Right lobe of liver (tissue), 6 donors: ENCODE measurements around the gene B4GALT6. TPM values are rescaled to one million over a fixed set of nuclear protein-coding genes. Genes with fewer than 3 reads are reported as not detected.

ENCODE experiments used
- ATAC-seq, 4 donors: fragments of 200-7000 bp; cut with Tn5 transposase; one replicate each; pipeline ENCODE4 v1.9.1; 2020; ENCODE audit warnings: mild to moderate bottlenecking in 4 of 4, moderate library complexity in 4 of 4
- DNase-seq, 3 donors: peaks; one replicate each; pipeline ENCODE4 v3.0.0-alpha.2; 2020
- H3K27ac ChIP-seq, 3 donors: fragments of 200-600 bp; one replicate each; pipeline ENCODE4 v1.8.0; 2022
- H3K27me3 ChIP-seq, 2 donors: fragments of 200-600 bp; one replicate each; pipeline ENCODE4 v1.8.0; 2022
- H3K36me3 ChIP-seq, 4 donors: fragments of 200-600 bp; sonication (generic) in 1 of 4; one replicate each; pipeline versions ENCODE4 v1.5.1 to v1.8.0; 2017 to 2022; ENCODE audit warnings: control low read depth in 1 of 4
- H3K4me1 ChIP-seq, 4 donors: fragments of 200-600 bp; sonication (generic) in 1 of 4; one replicate each; pipeline versions ENCODE4 v1.5.1 to v1.8.0; 2017 to 2022; ENCODE audit warnings: control low read depth in 1 of 4
- H3K4me3 ChIP-seq, 3 donors: fragments of 200-600 bp; one replicate each; pipeline ENCODE4 v1.8.0; 2022
- H3K9me3 ChIP-seq, 4 donors: fragments of 200-600 bp; sonication (generic) in 1 of 4; one replicate each; pipeline versions ENCODE4 v1.5.1 to v1.8.0; 2017 to 2022; ENCODE audit warnings: control low read depth in 1 of 4
- POLR2A ChIP-seq: fragments of 450-650 bp; IDR thresholded peaks from one replicate; pipeline ENCODE4 v1.6.1; 2017; ENCODE audit warnings: antibody characterized with exemption, mild to moderate bottlenecking
- WGBS: methylation state at CpG from one replicate; pipeline ENCODE4 v1.1.6; 2018; ENCODE audit warnings: low coverage, low lambda C conversion rate; ENCODE audit not compliant: insufficient coverage; ENCODE audit errors: missing lambda C conversion rate; 5-methylcytosine and 5-hydroxymethylcytosine counted together
- intact Hi-C, 2 donors: fragments of 100-400 bp; cut with DNase I; formaldehyde crosslinking; loops; one replicate each; pipeline versions ENCODE4 v1.11.2 to v1.14.1; 2022
- total RNA-seq, 6 experiments: library from RNA; depleted of rRNA in 2 of 6; stranded (reverse); fragments of >200 nt in 2 of 6; fragmentation: NEBNext Ultra II Directional in 3 of 6; extraction: Animal tissue kit (Norgen Biotek cat#: 25700) in 3 of 6; gene quantifications; one replicate each; pipeline versions ENCODE4 v1.1.0 to v1.2.4, GENCODE V29; 2016 to 2023
- TF ChIP-seq, protein P1 (sequence below), 4 donors: fragments of 200-600 bp in 3 of 4; fragments of 450-650 bp in 1 of 4; IDR thresholded peaks; one replicate each; pipeline versions ENCODE4 v1.5.1 to v1.8.0; 2016 to 2022; ENCODE audit warnings: antibody characterized with exemption in 4 of 4, mild to moderate bottlenecking in 2 of 4
- donor health status: DM: no; HTN: yes; CAD: no.
- donor health status: DM: no; HTN: no; CAD: no.
- donor health status: DM: no; HTN: no; CAD: no.
- donor health status: DM: no; HTN: yes; CAD: no.
- donor health status: DM: no; HTN: yes; CAD: no.

Gene B4GALT6
- total RNA-seq, 6 experiments from 2014 or later = 1.7 to 4.8 (median 2.0) TPM

DNA sequence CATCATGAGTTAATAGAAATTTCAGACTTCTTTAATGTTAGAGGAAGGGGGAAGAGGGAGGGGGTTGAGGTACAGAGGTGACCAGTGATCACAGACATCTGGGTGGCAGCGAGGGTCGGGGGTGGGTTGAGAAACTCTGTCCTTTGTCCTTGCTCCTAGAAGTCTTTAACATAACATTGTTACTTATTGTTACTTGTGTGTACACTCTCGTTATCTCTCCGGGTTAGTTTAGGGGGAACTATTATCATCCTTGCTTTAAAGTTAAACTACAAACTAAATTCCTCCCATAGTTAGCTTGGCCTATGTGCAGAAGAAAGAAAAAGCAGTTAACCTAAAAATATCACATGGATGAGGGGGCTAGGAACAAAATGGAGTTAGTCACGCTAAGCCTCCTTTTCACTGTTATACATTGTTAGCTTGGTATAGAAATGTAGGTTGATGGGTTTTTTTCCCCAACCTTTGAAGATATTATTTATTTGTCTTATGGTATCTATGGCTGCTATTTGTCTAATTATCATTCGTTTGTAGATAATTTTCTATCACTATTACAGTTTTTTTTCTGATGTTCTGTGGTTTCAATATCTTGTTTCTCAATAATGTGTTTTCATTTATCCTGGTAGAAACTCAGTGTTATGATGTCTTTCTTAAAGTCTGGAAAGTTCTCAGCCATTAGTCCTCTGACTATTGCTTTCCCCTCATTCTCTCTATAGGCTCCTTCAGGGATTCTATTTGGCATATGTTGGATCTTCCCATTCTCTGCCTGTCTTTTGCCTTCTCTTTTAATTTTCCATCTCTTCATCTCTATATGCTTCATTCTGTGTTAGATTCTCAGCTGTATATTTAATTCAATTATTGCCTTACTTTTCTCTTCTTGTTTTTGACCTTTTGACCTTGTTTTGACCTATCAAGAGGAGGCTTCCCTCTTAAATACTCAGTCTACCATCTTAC is 13.2 kb upstream of the B4GALT6 start:
- ATAC-seq (no peak), DNase-seq (no peak)
- TF ChIP-seq, protein P1, sequence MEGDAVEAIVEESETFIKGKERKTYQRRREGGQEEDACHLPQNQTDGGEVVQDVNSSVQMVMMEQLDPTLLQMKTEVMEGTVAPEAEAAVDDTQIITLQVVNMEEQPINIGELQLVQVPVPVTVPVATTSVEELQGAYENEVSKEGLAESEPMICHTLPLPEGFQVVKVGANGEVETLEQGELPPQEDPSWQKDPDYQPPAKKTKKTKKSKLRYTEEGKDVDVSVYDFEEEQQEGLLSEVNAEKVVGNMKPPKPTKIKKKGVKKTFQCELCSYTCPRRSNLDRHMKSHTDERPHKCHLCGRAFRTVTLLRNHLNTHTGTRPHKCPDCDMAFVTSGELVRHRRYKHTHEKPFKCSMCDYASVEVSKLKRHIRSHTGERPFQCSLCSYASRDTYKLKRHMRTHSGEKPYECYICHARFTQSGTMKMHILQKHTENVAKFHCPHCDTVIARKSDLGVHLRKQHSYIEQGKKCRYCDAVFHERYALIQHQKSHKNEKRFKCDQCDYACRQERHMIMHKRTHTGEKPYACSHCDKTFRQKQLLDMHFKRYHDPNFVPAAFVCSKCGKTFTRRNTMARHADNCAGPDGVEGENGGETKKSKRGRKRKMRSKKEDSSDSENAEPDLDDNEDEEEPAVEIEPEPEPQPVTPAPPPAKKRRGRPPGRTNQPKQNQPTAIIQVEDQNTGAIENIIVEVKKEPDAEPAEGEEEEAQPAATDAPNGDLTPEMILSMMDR (IDR thresholded peaks at IDR 0.05) = no peak
- TF ChIP-seq POLR2A = no peak
- Histone ChIP-seq H3K36me3 (no peaks in the 10 kb centered on the region), H3K4me1 (no peaks in the 10 kb centered on the region), H3K27me3 (no peaks in the 10 kb centered on the region), H3K4me3 (no peak overlapping the region), H3K9me3 (no peaks in the 10 kb centered on the region), H3K27ac (no peak overlapping the region)
- intact Hi-C loops = no loop called here
- WGBS = 77% methylated on average over 6 of the region's 6 CpGs

- 83% methylated on average over 3 of the region's 3 CpGs for whole genome bisulfite sequencing
- ATAC-seq = no peak
- intact Hi-C loops = no loop called here
Measured at GRCh38 chr18:31695989-31696388, 11.6 kb upstream of the B4GALT6 start.

GRCh38 chr18:31694297-31694696 is 9.9 kb upstream of the B4GALT6 start:
- DNase-seq (no peak), ATAC-seq (no peak)
- no peak overlapping the region for H3K4me3 ChIP-seq
- no peaks in the 10 kb centered on the region for H3K9me3 ChIP-seq
- no peaks in the 10 kb centered on the region for H3K4me1 ChIP-seq
- no peak for TF ChIP-seq POLR2A
- TF ChIP-seq, protein P1 (IDR thresholded peaks at IDR 0.05) = no peak
- no peaks in the 10 kb centered on the region for H3K27me3 ChIP-seq
- intact Hi-C loops = no loop called here
- no peak overlapping the region for H3K27ac ChIP-seq
- no peaks in the 10 kb centered on the region for H3K36me3 ChIP-seq
- 78% methylated on average over 2 of the region's 2 CpGs for WGBS

More at GRCh38 chr18:31695989-31696388, 11.6 kb upstream of the B4GALT6 start:
- Histone ChIP-seq H3K4me3 (no peak overlapping the region), H3K36me3 (no peaks in the 10 kb centered on the region), H3K27ac (no peak overlapping the region), H3K9me3 (no peaks in the 10 kb centered on the region), H3K4me1 (no peaks in the 10 kb centered on the region), H3K27me3 (no peaks in the 10 kb centered on the region)
- TF ChIP-seq, protein P1 (IDR thresholded peaks at IDR 0.05) = no peak
- no peak for TF ChIP-seq POLR2A
- DNase-seq = no peak

DNA sequence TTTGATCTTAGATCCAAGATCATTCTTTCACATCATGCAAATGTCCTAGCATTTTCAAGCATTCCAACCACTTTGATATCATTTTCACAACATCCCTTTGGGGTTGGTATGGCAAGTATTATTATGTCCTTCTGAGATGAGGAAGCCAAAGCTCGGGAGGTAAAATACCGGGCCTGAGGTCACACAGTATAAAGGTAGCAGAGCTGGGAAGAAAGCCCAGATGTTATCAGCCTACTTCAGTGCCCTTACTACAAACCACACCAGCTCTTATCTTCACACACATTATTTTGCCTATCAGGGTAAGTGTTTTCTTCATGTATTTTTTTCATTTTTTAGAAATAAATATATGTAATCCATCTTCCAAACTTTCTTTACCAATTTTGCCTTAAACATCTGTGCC is 4.2 kb upstream of the B4GALT6 start:
- intact Hi-C loops = no loop called here
- Histone ChIP-seq H3K27ac (no peak overlapping the region), H3K36me3 (no peaks in the 10 kb centered on the region), H3K9me3 (no peaks in the 10 kb centered on the region), H3K4me1 (no peaks in the 10 kb centered on the region), H3K4me3 (no peak overlapping the region), H3K27me3 (no peaks in the 10 kb centered on the region)
- ATAC-seq (peak in 3 of 4 donors; percentile 41 to 56 (median 47)), DNase-seq (no peak)
- TF ChIP-seq POLR2A = no peak
- TF ChIP-seq, protein P1 (IDR thresholded peaks at IDR 0.05) = no peak
- WGBS = 23% methylated on average over 2 of the region's 2 CpGs
